HCT116 (cell line): Measurements from ENCODE around the gene RTN4RL2. TPM values are rescaled to one million over a fixed set of nuclear protein-coding genes. Genes with fewer than 3 reads are reported as not detected.

ENCODE experiments used
- ATAC-seq: fragments of 200-7000 bp; cut with Tn5 transposase; 2 replicates; pipeline ENCODE4 v1.9.1; 2020; ENCODE audit warnings: mild to moderate bottlenecking, moderate library complexity
- BruUV-seq: library from RNA; stranded (reverse); fragments of 400-500 nt; replicated peaks from 2 replicates; lab custom pipeline; 2021; lab: Mats Ljungman, UMichigan
- CTCF ChIA-PET: fragments of 300-600 bp; sonication (Branson Sonifier 250); formaldehyde crosslinking; loops from one replicate; lab custom pipeline; 2021; ENCODE audit warnings: antibody characterized with exemption; lab: Charles Lee
- POLR2A ChIA-PET: fragments of 300-600, 350-600 bp; sonication (Branson Sonifier 250); formaldehyde crosslinking; loops from one replicate; lab custom pipeline; 2021; ENCODE audit warnings: antibody characterized with exemption; lab: Charles Lee
- RAD21 ChIA-PET, 2 experiments: fragments of 300-600 bp; sonication (Branson Sonifier 250); formaldehyde crosslinking; loops; one replicate each; lab custom pipeline; 2023; ENCODE audit warnings: low total read pairs in 2 of 2; ENCODE audit not compliant: uncharacterized antibody in 2 of 2, unreplicated experiment in 2 of 2, low non-redundant PET in 1 of 2; lab: Charles Lee
- DNase-seq: peaks from one replicate; pipeline ENCODE4 v3.0.0-alpha.2; 2010; ENCODE audit warnings: low read depth, low spot score
- H2AFZ ChIP-seq: fragments of 200-600 bp; shearing (Covaris generic), sonication (generic); 2 replicates; pipeline ENCODE4 v1.6.1; 2017; ENCODE audit warnings: low read depth, mixed run types, mixed read lengths, antibody characterized with exemption, low read length; ENCODE audit not compliant: poor library complexity, severe bottlenecking
- H3K27ac ChIP-seq: 2 replicates; pipeline ENCODE4 v1.5.1; 2012; ENCODE audit warnings: low read depth, low read length
- H3K27me3 ChIP-seq: fragments of 200-600 bp; sonication (generic); 2 replicates; pipeline ENCODE4 v1.6.1; 2016; ENCODE audit warnings: mixed run types, low read length, mixed read lengths; ENCODE audit not compliant: insufficient read depth
- H3K36me3 ChIP-seq, 2 experiments: fragments of 200-500 bp in 1 of 2; fragments of 200-600 bp in 1 of 2; sonication (Bioruptor generic) in 1 of 2; sonication (generic) in 1 of 2; 2 replicates each; pipeline versions ENCODE4 v1.5.1 to v1.6.1; 2014 to 2016; ENCODE audit warnings: low read length in 2 of 2, inconsistent platforms in 1 of 2, mixed read lengths in 1 of 2, mixed run types in 1 of 2; ENCODE audit not compliant: insufficient read depth in 2 of 2, control insufficient read depth in 1 of 2
- H3K4me1 ChIP-seq, 2 experiments: fragments of 200-600 bp in 1 of 2; sonication (generic) in 1 of 2; 2 replicates each; pipeline versions ENCODE4 v1.5.1 to v1.6.1; 2012 to 2017; ENCODE audit warnings: low read length in 2 of 2, inconsistent platforms in 1 of 2, mild to moderate bottlenecking in 1 of 2, mixed read lengths in 1 of 2, mixed run types in 1 of 2, moderate library complexity in 1 of 2; ENCODE audit not compliant: insufficient read depth in 2 of 2, control insufficient read depth in 1 of 2
- H3K4me2 ChIP-seq: fragments of 200-600 bp; sonication (generic); 2 replicates; pipeline ENCODE4 v1.6.1; 2017; ENCODE audit warnings: mixed run types, low read length, mixed read lengths
- H3K4me3 ChIP-seq, 2 experiments: fragments of 200-600 bp in 1 of 2; sonication (generic) in 1 of 2; replicated peaks in 1 of 2; 2 replicates each; pipeline ENCODE4 v1.5.1; 2011 to 2016; ENCODE audit warnings: low read length in 2 of 2, control low read depth in 1 of 2, low read depth in 1 of 2, mild to moderate bottlenecking in 1 of 2, mixed read lengths in 1 of 2, mixed run types in 1 of 2
- H3K79me2 ChIP-seq: fragments of 200-600 bp; sonication (generic); 2 replicates; pipeline ENCODE4 v1.6.1; 2017; ENCODE audit warnings: mild to moderate bottlenecking, mixed run types, low read length, moderate library complexity, mixed read lengths; ENCODE audit not compliant: insufficient read depth
- H3K9ac ChIP-seq: fragments of 200-600 bp; sonication (generic); 2 replicates; pipeline ENCODE4 v1.6.1; 2016; ENCODE audit warnings: low read length, mixed read lengths
- H3K9me2 ChIP-seq: fragments of 200-600 bp; sonication (generic), shearing (Covaris generic); 2 replicates; pipeline ENCODE4 v1.6.1; 2017; ENCODE audit warnings: mixed run types, mild to moderate bottlenecking, moderate library complexity; ENCODE audit not compliant: insufficient read depth
- H3K9me3 ChIP-seq, 2 experiments: fragments of 200-500 bp in 1 of 2; fragments of 200-600 bp in 1 of 2; sonication (Bioruptor generic) in 1 of 2; sonication (generic) in 1 of 2; 2 replicates each; pipeline ENCODE4 v1.6.1; 2014 to 2017; ENCODE audit warnings: low read length in 2 of 2, mixed read lengths in 2 of 2, inconsistent platforms in 1 of 2, low read depth in 1 of 2, mild to moderate bottlenecking in 1 of 2, mixed run types in 1 of 2, moderate library complexity in 1 of 2; ENCODE audit not compliant: control insufficient read depth in 1 of 2, insufficient read depth in 1 of 2
- H4K20me1 ChIP-seq: fragments of 200-600 bp; sonication (generic), shearing (Covaris generic); 2 replicates; pipeline ENCODE4 v1.6.1; 2017; ENCODE audit warnings: mixed run types, mild to moderate bottlenecking, moderate library complexity; ENCODE audit not compliant: insufficient read depth
- CBX3 ChIP-seq: IDR thresholded peaks from 2 replicates; pipeline ENCODE4 v1.6.1; 2012; ENCODE audit warnings: low read depth
- EGR1 ChIP-seq: IDR thresholded peaks from 2 replicates; pipeline ENCODE4 v1.6.1; 2012; ENCODE audit warnings: low read depth
- EZH2 ChIP-seq: fragments of 200-600 bp; sonication (generic); IDR thresholded peaks from 2 replicates; pipeline ENCODE4 v1.6.1; 2017; ENCODE audit warnings: antibody characterized with exemption, mixed run types
- EZH2phosphoT487 ChIP-seq: fragments of 200-600 bp; IDR thresholded peaks from 2 replicates; pipeline ENCODE4 v1.6.1; 2018; ENCODE audit warnings: antibody characterized with exemption, borderline replicate concordance
- POLR2AphosphoS5 ChIP-seq: IDR thresholded peaks from 2 replicates; pipeline ENCODE4 v1.6.1; 2011; ENCODE audit warnings: mild to moderate bottlenecking, low read depth, low read length, moderate library complexity
- SIN3A ChIP-seq: IDR thresholded peaks from 2 replicates; pipeline ENCODE4 v1.6.1; 2012; ENCODE audit warnings: low read depth
- SP1 ChIP-seq: IDR thresholded peaks from 2 replicates; pipeline ENCODE4 v1.6.1; 2012; ENCODE audit warnings: low read depth
- SRF ChIP-seq: IDR thresholded peaks from 2 replicates; pipeline ENCODE4 v1.6.1; 2012; ENCODE audit warnings: low read depth
- ZFX ChIP-seq: fragments of 450-650 bp; IDR thresholded peaks from 2 replicates; pipeline ENCODE4 v1.6.1; 2017
- ZNF274 ChIP-seq: fragments of 200-500 bp; sonication (Bioruptor generic); IDR thresholded peaks from 2 replicates; pipeline ENCODE4 v1.6.1; 2014; ENCODE audit warnings: mild to moderate bottlenecking, low read depth, low read length, inconsistent platforms
- intact Hi-C: fragments of 100-400 bp; cut with micrococcal nuclease; formaldehyde crosslinking; loops from 2 replicates; pipeline ENCODE4 v1.10.0; 2022
- total RNA-seq: library from RNA; stranded (reverse); gene quantifications from one replicate; pipeline ENCODE4 v1.2.1, GENCODE V29; 2021; ENCODE audit not compliant: unreplicated experiment
- TF ChIP-seq, protein P1 (sequence below): IDR thresholded peaks from 2 replicates; pipeline ENCODE4 v1.6.1; 2012
- TF ChIP-seq, protein P2 (sequence below): IDR thresholded peaks from 2 replicates; pipeline ENCODE4 v1.6.1; 2011; ENCODE audit warnings: mild to moderate bottlenecking, low read length, moderate library complexity; ENCODE audit not compliant: insufficient replicate concordance; ENCODE audit errors: extremely low read depth
- TF ChIP-seq, protein P3 (sequence below): IDR thresholded peaks from 2 replicates; pipeline ENCODE4 v1.6.1; 2012

The RTN4RL2 gene
- total RNA-seq, 1 experiment from 2014 or later = 24.0 TPM

DNA sequence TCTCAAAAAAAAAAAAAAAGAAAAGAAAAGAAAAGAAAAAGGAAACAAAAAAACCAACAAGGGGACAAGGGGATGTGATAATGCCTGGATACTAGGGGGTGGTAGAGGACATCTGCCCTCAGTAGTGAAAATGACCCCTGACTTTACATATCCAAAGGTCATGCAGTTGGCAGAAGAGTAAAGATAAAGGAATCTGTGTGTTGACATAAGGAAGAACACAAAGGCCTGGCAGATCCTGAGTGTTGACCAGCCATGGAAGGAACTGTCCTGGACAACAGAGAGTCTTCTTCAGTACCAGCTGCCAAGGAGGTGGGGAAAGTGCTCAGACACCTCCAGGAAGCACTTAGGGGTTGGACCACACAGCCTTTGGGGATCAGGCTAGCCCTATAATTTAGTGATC is 42.5 kb downstream of the RTN4RL2 start:
- Histone ChIP-seq H4K20me1 (no peaks in the 10 kb centered on the region), H3K9ac (no peak overlapping the region), H3K79me2 (no peaks in the 10 kb centered on the region)
- TF ChIP-seq, protein P1, sequence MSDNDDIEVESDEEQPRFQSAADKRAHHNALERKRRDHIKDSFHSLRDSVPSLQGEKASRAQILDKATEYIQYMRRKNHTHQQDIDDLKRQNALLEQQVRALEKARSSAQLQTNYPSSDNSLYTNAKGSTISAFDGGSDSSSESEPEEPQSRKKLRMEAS = no peak
- TF ChIP-seq SP1 = no peak
- no peak for TF ChIP-seq EZH2
- TF ChIP-seq, protein P2, sequence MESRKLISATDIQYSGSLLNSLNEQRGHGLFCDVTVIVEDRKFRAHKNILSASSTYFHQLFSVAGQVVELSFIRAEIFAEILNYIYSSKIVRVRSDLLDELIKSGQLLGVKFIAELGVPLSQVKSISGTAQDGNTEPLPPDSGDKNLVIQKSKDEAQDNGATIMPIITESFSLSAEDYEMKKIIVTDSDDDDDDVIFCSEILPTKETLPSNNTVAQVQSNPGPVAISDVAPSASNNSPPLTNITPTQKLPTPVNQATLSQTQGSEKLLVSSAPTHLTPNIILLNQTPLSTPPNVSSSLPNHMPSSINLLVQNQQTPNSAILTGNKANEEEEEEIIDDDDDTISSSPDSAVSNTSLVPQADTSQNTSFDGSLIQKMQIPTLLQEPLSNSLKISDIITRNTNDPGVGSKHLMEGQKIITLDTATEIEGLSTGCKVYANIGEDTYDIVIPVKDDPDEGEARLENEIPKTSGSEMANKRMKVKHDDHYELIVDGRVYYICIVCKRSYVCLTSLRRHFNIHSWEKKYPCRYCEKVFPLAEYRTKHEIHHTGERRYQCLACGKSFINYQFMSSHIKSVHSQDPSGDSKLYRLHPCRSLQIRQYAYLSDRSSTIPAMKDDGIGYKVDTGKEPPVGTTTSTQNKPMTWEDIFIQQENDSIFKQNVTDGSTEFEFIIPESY = no peak
- no peak for TF ChIP-seq SIN3A
- TF ChIP-seq, all 23 proteins: peak for 0
- Histone ChIP-seq H3K4me1 (peaks cover 9 to 17% of the 10 kb centered on the region in 2 experiments; a peak in 3 of 4 replicates), H3K9me3 (no peaks in the 10 kb centered on the region), H3K36me3 (no peaks in the 10 kb centered on the region), H2AFZ (no peak overlapping the region), H3K27ac (no peak overlapping the region), H3K27me3 (no peaks in the 10 kb centered on the region), H3K4me3 (no peak overlapping the region), H3K4me2 (no peak overlapping the region), H3K9me2 (no peaks in the 10 kb centered on the region)
- intact Hi-C loops = no loop called here
- no peak for DNase-seq
- no peak for ATAC-seq
- RAD21 ChIA-PET = no interaction called here
- CTCF ChIA-PET = interaction anchor here (2.1 kb wide), 1 partner anchor 10 kb away, joined by 36 read pairs; no protein-coding TSS in a partner anchor
- no TSS peak for BruUV-seq
- POLR2A ChIA-PET = no interaction called here

DNA sequence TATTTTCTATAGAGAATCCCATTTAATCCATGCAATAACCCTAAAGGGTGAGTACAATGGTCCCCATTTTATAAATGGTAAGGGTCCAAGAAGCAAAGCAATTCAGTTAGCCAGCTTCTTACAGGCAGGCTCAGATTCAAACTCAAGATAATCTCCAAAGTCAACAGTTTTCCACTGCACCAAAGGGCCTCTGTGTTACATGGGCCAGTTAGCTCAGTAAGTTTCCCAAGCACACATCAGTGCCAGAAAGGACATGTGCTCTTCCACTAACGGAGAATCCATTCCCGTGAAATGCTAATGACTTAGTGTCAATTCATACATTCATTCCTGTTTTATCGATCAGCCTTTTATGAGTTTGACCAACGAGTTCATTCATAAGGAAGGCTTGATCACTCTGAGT is 44.2 kb downstream of the RTN4RL2 start:
- H3K4me1 ChIP-seq = peaks cover 6 to 13% of the 10 kb centered on the region in 2 experiments; a peak in 3 of 4 replicates
- CTCF ChIA-PET = interaction anchor here (4.7 kb wide), 1 partner anchor 12 kb away, joined by 25 read pairs; no protein-coding TSS in a partner anchor
- H3K9me3 ChIP-seq = no peaks in the 10 kb centered on the region
- no peak overlapping the region for H3K4me3 ChIP-seq
- no peaks in the 10 kb centered on the region for H3K79me2 ChIP-seq
- H3K27me3 ChIP-seq = no peaks in the 10 kb centered on the region
- H2AFZ ChIP-seq = no peak overlapping the region
- no peak for TF ChIP-seq EZH2
- TF ChIP-seq ZFX = no peak
- TF ChIP-seq CBX3 = no peak
- no peak for TF ChIP-seq ZNF274
- TF ChIP-seq EZH2phosphoT487 = no peak
- TF ChIP-seq SRF = no peak
- TF ChIP-seq EGR1 = no peak
- TF ChIP-seq, protein P3, sequence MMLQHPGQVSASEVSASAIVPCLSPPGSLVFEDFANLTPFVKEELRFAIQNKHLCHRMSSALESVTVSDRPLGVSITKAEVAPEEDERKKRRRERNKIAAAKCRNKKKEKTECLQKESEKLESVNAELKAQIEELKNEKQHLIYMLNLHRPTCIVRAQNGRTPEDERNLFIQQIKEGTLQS = no peak
- no peak for TF ChIP-seq POLR2AphosphoS5
- TF ChIP-seq, all 23 proteins: peak for 0
- RAD21 ChIA-PET = no interaction called here
- no peak for ATAC-seq
- H3K36me3 ChIP-seq = no peaks in the 10 kb centered on the region
- no peak overlapping the region for H3K27ac ChIP-seq
- H3K9ac ChIP-seq = no peak overlapping the region
- H4K20me1 ChIP-seq = no peaks in the 10 kb centered on the region
- no TSS peak for BruUV-seq
- no peaks in the 10 kb centered on the region for H3K9me2 ChIP-seq
- no peak for DNase-seq
- POLR2A ChIA-PET = no interaction called here
- intact Hi-C loops = no loop called here
- H3K4me2 ChIP-seq = no peak overlapping the region
